ENCODE data around the gene SPTB.

GRCh38 chr14:64761441-64762043 is 118.2 kb downstream of the SPTB start:
- TF ChIP-seq HMGXB4 (CRISPR knock-in tag; IDR thresholded peaks at IDR 0.05) = no peak
- no peak for TF ChIP-seq ETS2 (tag; IDR thresholded peaks at IDR 0.05; ENCODE audit: borderline replicate concordance, poor library complexity, severe bottlenecking)
- no peak for TF ChIP-seq ZNF121 (CRISPR knock-in tag; conservative IDR thresholded peaks at IDR 0.05)
- TF ChIP-seq POLR2AphosphoS5 (IDR thresholded peaks at IDR 0.05; ENCODE audit: control insufficient read depth, insufficient read depth, low read depth, low read length) = no peak
- no peak for TF ChIP-seq ZFX (CRISPR knock-in tag; IDR thresholded peaks at IDR 0.05)

Measured in K562 (cell line).